Adrenal gland (tissue), 12 donors: ENCODE data around the gene NRXN3. TPM values are rescaled to one million over a fixed set of nuclear protein-coding genes. Genes with fewer than 3 reads are reported as not detected.

ENCODE experiments used
- DNase-seq, 7 donors: peaks; one replicate each; pipeline ENCODE4 v3.0.0-alpha.2; 2019 to 2020
- H3K27ac ChIP-seq, 5 donors: fragments of 200-600 bp; sonication (generic) in 4 of 5; 1 replicate in 3 of 5; 2 replicates in 2 of 5; pipeline versions ENCODE4 v1.5.1 to v1.8.0; 2016 to 2020; ENCODE audit warnings: mild to moderate bottlenecking in 1 of 5
- H3K27me3 ChIP-seq: fragments of 200-600 bp; 2 replicates; pipeline ENCODE4 v1.8.0; 2021
- H3K36me3 ChIP-seq, 2 donors: fragments of 200-600 bp; replicated peaks in 1 of 2; 1 replicate in 1 of 2; 2 replicates in 1 of 2; pipeline versions ENCODE4 v1.5.1 to v1.8.0; 2018 to 2022
- H3K4me1 ChIP-seq, 2 donors: fragments of 200-600 bp; replicated peaks in 1 of 2; 1 replicate in 1 of 2; 2 replicates in 1 of 2; pipeline versions ENCODE4 v1.5.1 to v1.8.0; 2018 to 2021
- H3K4me3 ChIP-seq, 4 donors: fragments of 200-600 bp; sonication (generic) in 3 of 4; one replicate each; pipeline ENCODE4 v1.5.1; 2016 to 2018
- H3K9me3 ChIP-seq, 3 donors: fragments of 200-600 bp; sonication (generic) in 1 of 3; replicated peaks in 1 of 3; 1 replicate in 2 of 3; 2 replicates in 1 of 3; pipeline versions ENCODE4 v1.5.1 to v1.8.0; 2016 to 2021
- POLR2A ChIP-seq, 2 donors: fragments of 450-650 bp; IDR thresholded peaks; one replicate each; pipeline ENCODE4 v1.6.1; 2017; ENCODE audit warnings: antibody characterized with exemption in 2 of 2, mild to moderate bottlenecking in 2 of 2, moderate library complexity in 1 of 2
- WGBS, 4 donors: extraction: QIAGEN DNeasy Blood & Tissue Kit in 2 of 4; methylation state at CpG; one replicate each; pipeline versions ENCODE4 v1.1.5 to v1.1.7; 2013 to 2017; 5-methylcytosine and 5-hydroxymethylcytosine counted together
- intact Hi-C, 2 donors: fragments of 100-400 bp; cut with DNase I; formaldehyde crosslinking; loops; one replicate each; pipeline versions ENCODE4 v1.14.1 to v1.15.0; 2022 to 2023
- polyA plus RNA-seq, 3 donors: library from polyadenylated mRNA; stranded (reverse); fragments of 200-250 nt in 2 of 3; fragments of 350-450 nt in 1 of 3; fragmentation: Illumina TruSeq in 1 of 3; extraction: RNeasy Lipid Tissue Mini Kit (QIAGEN cat#74804) in 1 of 3; gene quantifications; one replicate each; pipeline ENCODE4 v1.2.3, GENCODE V29; 2013 to 2014
- total RNA-seq, 9 donors: library from RNA; depleted of rRNA in 4 of 9; stranded (reverse); fragments of >200 nt in 4 of 9; fragments of 120-200 nt in 1 of 9; fragmentation: NEBNext Ultra II Directional in 1 of 9; extraction: Animal tissue kit (Norgen Biotek cat#: 25700) in 1 of 9; gene quantifications; one replicate each; pipeline versions ENCODE4 v1.1.0 to v1.2.4, GENCODE V29; 2013 to 2023
- TF ChIP-seq, protein P1 (sequence below), 6 experiments: fragments of 450-650 bp in 4 of 6; fragments of 200-600 bp in 2 of 6; sonication (generic) in 1 of 6; IDR thresholded peaks; 1 replicate in 5 of 6; 2 replicates in 1 of 6; pipeline versions ENCODE4 v1.5.1 to v1.8.0; 2016 to 2021; ENCODE audit warnings: antibody characterized with exemption in 6 of 6, mild to moderate bottlenecking in 2 of 6, moderate library complexity in 1 of 6
- donor health status: healthy with polysubstance abuse.
- donor health status: Bipolar disorder and iron deficiency.
- donor health status: DM: yes; HTN: yes; CAD: no.
- donor health status: DM: no; HTN: no; CAD: no.
- donor health status: DM: no; HTN: no; CAD: no.
- donor health status: DM: yes; HTN: yes; CAD: no.

Gene NRXN3
- total and polyA plus RNA-seq, 12 donors, result 0.09 to 8.5 (median 1.6) TPM

GRCh38 chr14:78713716-78714115 is 543.5 kb downstream of the NRXN3 start:
- no peak overlapping the region for H3K4me3 ChIP-seq
- DNase-seq, result no peak
- H3K9me3 ChIP-seq, result no peaks in the 10 kb centered on the region
- no peak for TF ChIP-seq POLR2A (IDR thresholded peaks at IDR 0.05)
- TF ChIP-seq, protein P1, sequence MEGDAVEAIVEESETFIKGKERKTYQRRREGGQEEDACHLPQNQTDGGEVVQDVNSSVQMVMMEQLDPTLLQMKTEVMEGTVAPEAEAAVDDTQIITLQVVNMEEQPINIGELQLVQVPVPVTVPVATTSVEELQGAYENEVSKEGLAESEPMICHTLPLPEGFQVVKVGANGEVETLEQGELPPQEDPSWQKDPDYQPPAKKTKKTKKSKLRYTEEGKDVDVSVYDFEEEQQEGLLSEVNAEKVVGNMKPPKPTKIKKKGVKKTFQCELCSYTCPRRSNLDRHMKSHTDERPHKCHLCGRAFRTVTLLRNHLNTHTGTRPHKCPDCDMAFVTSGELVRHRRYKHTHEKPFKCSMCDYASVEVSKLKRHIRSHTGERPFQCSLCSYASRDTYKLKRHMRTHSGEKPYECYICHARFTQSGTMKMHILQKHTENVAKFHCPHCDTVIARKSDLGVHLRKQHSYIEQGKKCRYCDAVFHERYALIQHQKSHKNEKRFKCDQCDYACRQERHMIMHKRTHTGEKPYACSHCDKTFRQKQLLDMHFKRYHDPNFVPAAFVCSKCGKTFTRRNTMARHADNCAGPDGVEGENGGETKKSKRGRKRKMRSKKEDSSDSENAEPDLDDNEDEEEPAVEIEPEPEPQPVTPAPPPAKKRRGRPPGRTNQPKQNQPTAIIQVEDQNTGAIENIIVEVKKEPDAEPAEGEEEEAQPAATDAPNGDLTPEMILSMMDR (IDR thresholded peaks at IDR 0.05), result no peak
- no peaks in the 10 kb centered on the region for H3K4me1 ChIP-seq
- no peaks in the 10 kb centered on the region for H3K27me3 ChIP-seq
- no peak overlapping the region for H3K27ac ChIP-seq
- intact Hi-C loops, result no loop called here
- H3K36me3 ChIP-seq, result no peaks in the 10 kb centered on the region

- intact Hi-C loops, result no loop called here
- no peak for DNase-seq
- H3K4me3 ChIP-seq, result no peak overlapping the region
Observed at GRCh38 chr14:78714711-78715110, 544.5 kb downstream of the NRXN3 start.

GRCh38 chr14:78721756-78722480 is 551.7 kb downstream of the NRXN3 start:
- TF ChIP-seq, protein P1 (IDR thresholded peaks at IDR 0.05), result no peak
- no peak for TF ChIP-seq POLR2A (IDR thresholded peaks at IDR 0.05)
- no peak for DNase-seq
- Histone ChIP-seq H3K27me3 (no peaks in the 10 kb centered on the region), H3K36me3 (no peaks in the 10 kb centered on the region), H3K4me1 (no peaks in the 10 kb centered on the region), H3K9me3 (no peaks in the 10 kb centered on the region), H3K27ac (no peak overlapping the region), H3K4me3 (no peak overlapping the region)
- WGBS, 4 donors, result 61 to 79% (median 72%) methylated on average over 6 of the region's 6 CpGs
- intact Hi-C loops, result no loop called here

More at GRCh38 chr14:78714711-78715110, 544.5 kb downstream of the NRXN3 start:
- no peaks in the 10 kb centered on the region for H3K9me3 ChIP-seq
- WGBS, 4 donors, result 90 to 97% (median 95%) methylated on average over 11 to 18 of the region's 18 CpGs
- H3K4me1 ChIP-seq, result no peaks in the 10 kb centered on the region
- TF ChIP-seq, protein P1 (IDR thresholded peaks at IDR 0.05), result no peak
- TF ChIP-seq POLR2A (IDR thresholded peaks at IDR 0.05), result no peak
- no peak overlapping the region for H3K27ac ChIP-seq
- no peaks in the 10 kb centered on the region for H3K36me3 ChIP-seq
- no peaks in the 10 kb centered on the region for H3K27me3 ChIP-seq

- H3K27me3 ChIP-seq, result no peaks in the 10 kb centered on the region
- no peak for DNase-seq
- no peaks in the 10 kb centered on the region for H3K36me3 ChIP-seq
- no peaks in the 10 kb centered on the region for H3K9me3 ChIP-seq
- H3K4me1 ChIP-seq, result no peaks in the 10 kb centered on the region
- H3K4me3 ChIP-seq, result no peak overlapping the region
- intact Hi-C loops, result no loop called here
- H3K27ac ChIP-seq, result no peak overlapping the region
- TF ChIP-seq, protein P1 (IDR thresholded peaks at IDR 0.05), result no peak
- TF ChIP-seq POLR2A (IDR thresholded peaks at IDR 0.05), result no peak
- 42 to 53% (median 49%) methylated on average over 1 of the region's 1 CpG for WGBS, 4 donors
Observed at GRCh38 chr14:78725086-78725485, 554.9 kb downstream of the NRXN3 start.
